BLaER1 treated with 17β-estradiol and CSF1 and Interleukin-3, amounts not matched to agents 10 nM and 100 nM (cell line): ENCODE results near the gene UGT2B11.
"Not testable (repeated sequence)": the region's sequence is repeated elsewhere in the genome, so short reads cannot be mapped to it uniquely, and the experiment has no call there.

ENCODE experiments used
- H3K27ac ChIP-seq, 11 experiments: shearing (Covaris generic); formaldehyde crosslinking; 2 replicates each; pipeline ENCODE4 v1.8.1; 2022
- H3K27me3 ChIP-seq, 11 experiments: shearing (Covaris generic); formaldehyde crosslinking; 2 replicates each; pipeline ENCODE4 v1.8.1; 2022
- H3K36me3 ChIP-seq, 11 experiments: shearing (Covaris generic); formaldehyde crosslinking; 2 replicates each; pipeline ENCODE4 v1.8.1; 2022
- H3K4me1 ChIP-seq, 10 experiments: shearing (Covaris generic); formaldehyde crosslinking; 2 replicates each; pipeline ENCODE4 v1.8.1; 2022
- H3K4me2 ChIP-seq, 11 experiments: shearing (Covaris generic); formaldehyde crosslinking; 2 replicates each; pipeline ENCODE4 v1.8.1; 2022
- H3K4me3 ChIP-seq, 10 experiments: shearing (Covaris generic); formaldehyde crosslinking; 2 replicates each; pipeline ENCODE4 v1.8.1; 2022
- H3K9ac ChIP-seq, 11 experiments: shearing (Covaris generic); formaldehyde crosslinking; 2 replicates each; pipeline ENCODE4 v1.8.1; 2022
- H3K9me3 ChIP-seq, 11 experiments: shearing (Covaris generic); formaldehyde crosslinking; replicated peaks in 1 of 11; 2 replicates each; pipeline ENCODE4 v1.8.1; 2022
- H4K20me1 ChIP-seq, 11 experiments: shearing (Covaris generic); formaldehyde crosslinking; 2 replicates each; pipeline ENCODE4 v1.8.1; 2022
- Cebpa-rat ChIP-seq, 11 experiments: shearing (Covaris generic); IDR thresholded peaks; 2 replicates each; pipeline ENCODE4 v1.8.1; 2022

UGT2B11 gene

GRCh38 chr4:69210911-69211310 lies 3.6 kb downstream of the UGT2B11 start:
- no peaks in the 10 kb centered on the region for H4K20me1 ChIP-seq
- no peaks in the 10 kb centered on the region for H3K36me3 ChIP-seq
- H3K27me3 ChIP-seq: no peaks in the 10 kb centered on the region
- no peak overlapping the region for H3K4me3 ChIP-seq
- H3K9ac ChIP-seq: no peak overlapping the region
- H3K27ac ChIP-seq: no peak overlapping the region
- no peak overlapping the region for H3K4me2 ChIP-seq
- H3K4me1 ChIP-seq: no peaks in the 10 kb centered on the region
- no peaks in the 10 kb centered on the region for H3K9me3 ChIP-seq
- no peak for TF ChIP-seq Cebpa-rat (IDR thresholded peaks at IDR 0.05)

GRCh38 chr4:69198506-69198905 lies 16.0 kb downstream of the UGT2B11 start:
- H3K27me3 ChIP-seq, H3K27ac ChIP-seq, H3K9ac ChIP-seq, H3K4me2 ChIP-seq, H3K36me3 ChIP-seq, H3K9me3 ChIP-seq, H4K20me1 ChIP-seq, H3K4me1 ChIP-seq, H3K4me3 ChIP-seq: not testable (repeated sequence)

GRCh38 chr4:69196209-69196965 lies 18.2 kb downstream of the UGT2B11 start:
- Histone ChIP-seq H3K4me1 (no peaks in the 10 kb centered on the region), H3K27me3 (no peaks in the 10 kb centered on the region), H4K20me1 (no peaks in the 10 kb centered on the region), H3K9ac (no peak overlapping the region), H3K36me3 (no peaks in the 10 kb centered on the region), H3K4me3 (no peak overlapping the region), H3K27ac (no peak overlapping the region), H3K4me2 (no peak overlapping the region), H3K9me3 (no peaks in the 10 kb centered on the region)
- no peak for TF ChIP-seq Cebpa-rat (IDR thresholded peaks at IDR 0.05)

GRCh38 chr4:69194166-69194565 lies 20.4 kb downstream of the UGT2B11 start:
- no peak for TF ChIP-seq Cebpa-rat (IDR thresholded peaks at IDR 0.05)
- no peak overlapping the region for H3K27ac ChIP-seq

GRCh38 chr4:69191905-69192304 lies 22.6 kb downstream of the UGT2B11 start:
- H3K4me2 ChIP-seq, H3K36me3 ChIP-seq, H3K4me3 ChIP-seq, H4K20me1 ChIP-seq, H3K4me1 ChIP-seq, H3K27me3 ChIP-seq, H3K9me3 ChIP-seq, H3K27ac ChIP-seq, H3K9ac ChIP-seq: not testable (repeated sequence)

More at GRCh38 chr4:69194166-69194565, 20.4 kb downstream of the UGT2B11 start:
- Histone ChIP-seq H3K4me2 (no peak overlapping the region), H3K36me3 (no peaks in the 10 kb centered on the region), H3K27me3 (no peaks in the 10 kb centered on the region), H3K4me3 (no peak overlapping the region), H3K4me1 (no peaks in the 10 kb centered on the region), H3K9me3 (no peaks in the 10 kb centered on the region), H3K9ac (no peak overlapping the region), H4K20me1 (no peaks in the 10 kb centered on the region)

- H4K20me1 ChIP-seq, H3K9me3 ChIP-seq, H3K27me3 ChIP-seq, H3K36me3 ChIP-seq, H3K4me2 ChIP-seq, H3K27ac ChIP-seq, H3K9ac ChIP-seq, H3K4me3 ChIP-seq, H3K4me1 ChIP-seq: not testable (repeated sequence)
These were observed 23.9 kb downstream of the UGT2B11 start for GRCh38 chr4:69190621-69191020.

GRCh38 chr4:69181519-69182169 lies 32.9 kb downstream of the UGT2B11 start:
- not testable (repeated sequence) for H3K9me3 ChIP-seq, H3K27ac ChIP-seq, H3K27me3 ChIP-seq, H4K20me1 ChIP-seq, H3K36me3 ChIP-seq, H3K4me2 ChIP-seq, H3K9ac ChIP-seq, H3K4me1 ChIP-seq, H3K4me3 ChIP-seq

GRCh38 chr4:69179817-69180216 lies 34.7 kb downstream of the UGT2B11 start:
- H3K9ac ChIP-seq, H3K4me1 ChIP-seq, H3K27ac ChIP-seq, H3K4me3 ChIP-seq, H3K9me3 ChIP-seq, H3K27me3 ChIP-seq, H3K4me2 ChIP-seq, H3K36me3 ChIP-seq, H4K20me1 ChIP-seq: not testable (repeated sequence)

GRCh38 chr4:69178751-69179205 lies 35.8 kb downstream of the UGT2B11 start:
- H3K9me3 ChIP-seq, H4K20me1 ChIP-seq, H3K4me2 ChIP-seq, H3K36me3 ChIP-seq, H3K4me3 ChIP-seq, H3K4me1 ChIP-seq, H3K27ac ChIP-seq, H3K27me3 ChIP-seq, H3K9ac ChIP-seq: not testable (repeated sequence)

- H3K4me2 ChIP-seq, H3K9ac ChIP-seq, H3K27ac ChIP-seq, H3K36me3 ChIP-seq, H3K9me3 ChIP-seq, H4K20me1 ChIP-seq, H3K27me3 ChIP-seq, H3K4me1 ChIP-seq, H3K4me3 ChIP-seq: not testable (repeated sequence)
These were observed 44.1 kb downstream of the UGT2B11 start for GRCh38 chr4:69170233-69171134.

- H3K27ac ChIP-seq, H3K4me1 ChIP-seq, H3K4me3 ChIP-seq, H3K27me3 ChIP-seq, H3K36me3 ChIP-seq, H4K20me1 ChIP-seq, H3K4me2 ChIP-seq, H3K9me3 ChIP-seq, H3K9ac ChIP-seq: not testable (repeated sequence)
These were observed 45.4 kb downstream of the UGT2B11 start for GRCh38 chr4:69169171-69169570.
